Right lobe of liver (tissue), 6 donors: ENCODE results near the gene BMP7. TPM values are rescaled to one million over a fixed set of nuclear protein-coding genes. Genes with fewer than 3 reads are reported as not detected.

Source experiments
- ATAC-seq, 4 donors: fragments of 200-7000 bp; cut with Tn5 transposase; one replicate each; pipeline ENCODE4 v1.9.1; 2020; ENCODE audit warnings: mild to moderate bottlenecking in 4 of 4, moderate library complexity in 4 of 4
- DNase-seq, 3 donors: peaks; one replicate each; pipeline ENCODE4 v3.0.0-alpha.2; 2020
- H3K27ac ChIP-seq, 3 donors: fragments of 200-600 bp; one replicate each; pipeline ENCODE4 v1.8.0; 2022
- H3K27me3 ChIP-seq, 2 donors: fragments of 200-600 bp; one replicate each; pipeline ENCODE4 v1.8.0; 2022
- H3K36me3 ChIP-seq, 4 donors: fragments of 200-600 bp; sonication (generic) in 1 of 4; one replicate each; pipeline versions ENCODE4 v1.5.1 to v1.8.0; 2017 to 2022; ENCODE audit warnings: control low read depth in 1 of 4
- H3K4me1 ChIP-seq, 4 donors: fragments of 200-600 bp; sonication (generic) in 1 of 4; one replicate each; pipeline versions ENCODE4 v1.5.1 to v1.8.0; 2017 to 2022; ENCODE audit warnings: control low read depth in 1 of 4
- H3K4me3 ChIP-seq, 3 donors: fragments of 200-600 bp; one replicate each; pipeline ENCODE4 v1.8.0; 2022
- H3K9me3 ChIP-seq, 4 donors: fragments of 200-600 bp; sonication (generic) in 1 of 4; one replicate each; pipeline versions ENCODE4 v1.5.1 to v1.8.0; 2017 to 2022; ENCODE audit warnings: control low read depth in 1 of 4
- POLR2A ChIP-seq: fragments of 450-650 bp; IDR thresholded peaks from one replicate; pipeline ENCODE4 v1.6.1; 2017; ENCODE audit warnings: antibody characterized with exemption, mild to moderate bottlenecking
- WGBS: methylation state at CpG from one replicate; pipeline ENCODE4 v1.1.6; 2018; ENCODE audit warnings: low coverage, low lambda C conversion rate; ENCODE audit not compliant: insufficient coverage; ENCODE audit errors: missing lambda C conversion rate; 5-methylcytosine and 5-hydroxymethylcytosine counted together
- intact Hi-C, 2 donors: fragments of 100-400 bp; cut with DNase I; formaldehyde crosslinking; loops; one replicate each; pipeline versions ENCODE4 v1.11.2 to v1.14.1; 2022
- total RNA-seq, 6 experiments: library from RNA; depleted of rRNA in 2 of 6; stranded (reverse); fragments of >200 nt in 2 of 6; fragmentation: NEBNext Ultra II Directional in 3 of 6; extraction: Animal tissue kit (Norgen Biotek cat#: 25700) in 3 of 6; gene quantifications; one replicate each; pipeline versions ENCODE4 v1.1.0 to v1.2.4, GENCODE V29; 2016 to 2023
- TF ChIP-seq, protein P1 (sequence below), 4 donors: fragments of 200-600 bp in 3 of 4; fragments of 450-650 bp in 1 of 4; IDR thresholded peaks; one replicate each; pipeline versions ENCODE4 v1.5.1 to v1.8.0; 2016 to 2022; ENCODE audit warnings: antibody characterized with exemption in 4 of 4, mild to moderate bottlenecking in 2 of 4
- donor health status: DM: no; HTN: yes; CAD: no.
- donor health status: DM: no; HTN: no; CAD: no.
- donor health status: DM: no; HTN: no; CAD: no.
- donor health status: DM: no; HTN: yes; CAD: no.
- donor health status: DM: no; HTN: yes; CAD: no.

The BMP7 gene
- total RNA-seq, 6 experiments from 2014 or later, result not detected

- peaks cover 0 to 13% (median 6%) of the 10 kb centered on the region in 4 donors for H3K4me1 ChIP-seq
- H3K27me3 ChIP-seq, result no peaks in the 10 kb centered on the region
- no peak overlapping the region for H3K4me3 ChIP-seq
- ATAC-seq (no peak), DNase-seq (no peak)
- 68% methylated on average over 2 of the region's 2 CpGs for WGBS
- H3K27ac ChIP-seq, result no peak overlapping the region
- TF ChIP-seq, protein P1, sequence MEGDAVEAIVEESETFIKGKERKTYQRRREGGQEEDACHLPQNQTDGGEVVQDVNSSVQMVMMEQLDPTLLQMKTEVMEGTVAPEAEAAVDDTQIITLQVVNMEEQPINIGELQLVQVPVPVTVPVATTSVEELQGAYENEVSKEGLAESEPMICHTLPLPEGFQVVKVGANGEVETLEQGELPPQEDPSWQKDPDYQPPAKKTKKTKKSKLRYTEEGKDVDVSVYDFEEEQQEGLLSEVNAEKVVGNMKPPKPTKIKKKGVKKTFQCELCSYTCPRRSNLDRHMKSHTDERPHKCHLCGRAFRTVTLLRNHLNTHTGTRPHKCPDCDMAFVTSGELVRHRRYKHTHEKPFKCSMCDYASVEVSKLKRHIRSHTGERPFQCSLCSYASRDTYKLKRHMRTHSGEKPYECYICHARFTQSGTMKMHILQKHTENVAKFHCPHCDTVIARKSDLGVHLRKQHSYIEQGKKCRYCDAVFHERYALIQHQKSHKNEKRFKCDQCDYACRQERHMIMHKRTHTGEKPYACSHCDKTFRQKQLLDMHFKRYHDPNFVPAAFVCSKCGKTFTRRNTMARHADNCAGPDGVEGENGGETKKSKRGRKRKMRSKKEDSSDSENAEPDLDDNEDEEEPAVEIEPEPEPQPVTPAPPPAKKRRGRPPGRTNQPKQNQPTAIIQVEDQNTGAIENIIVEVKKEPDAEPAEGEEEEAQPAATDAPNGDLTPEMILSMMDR (IDR thresholded peaks at IDR 0.05), result no peak
- no peak for TF ChIP-seq POLR2A
- H3K36me3 ChIP-seq, result no peaks in the 10 kb centered on the region
- intact Hi-C loops, result no loop called here
- H3K9me3 ChIP-seq, result no peaks in the 10 kb centered on the region
Observed at GRCh38 chr20:57211406-57211805, 55.0 kb downstream of the BMP7 start.

DNA sequence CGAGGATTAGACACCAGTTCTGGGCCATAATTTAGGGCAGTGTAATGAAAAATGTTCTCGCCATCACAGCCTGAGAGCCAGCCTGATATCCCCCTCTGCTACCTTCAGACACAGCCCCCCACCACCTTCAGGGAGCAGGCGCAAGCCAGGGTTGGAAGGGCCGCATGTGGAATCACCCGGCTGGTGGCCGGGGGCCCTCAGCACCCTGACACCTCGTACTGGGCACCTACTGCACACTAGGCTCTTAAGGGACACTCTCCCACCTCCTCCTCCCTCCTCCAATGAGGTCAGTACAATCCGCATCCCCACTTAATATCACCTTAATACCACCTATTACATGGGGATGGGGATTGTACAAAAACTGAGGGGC lies 55.5 kb downstream of the BMP7 start:
- no peaks in the 10 kb centered on the region for H3K27me3 ChIP-seq
- no peak overlapping the region for H3K4me3 ChIP-seq
- ATAC-seq, result no peak
- no peak for DNase-seq
- intact Hi-C loops, result no loop called here
- no peaks in the 10 kb centered on the region for H3K36me3 ChIP-seq
- no peak for TF ChIP-seq POLR2A
- TF ChIP-seq, protein P1 (IDR thresholded peaks at IDR 0.05), result no peak
- H3K9me3 ChIP-seq, result no peaks in the 10 kb centered on the region
- no peak overlapping the region for H3K27ac ChIP-seq
- WGBS, result 92% methylated on average over 2 of the region's 8 CpGs
- H3K4me1 ChIP-seq, result peaks cover 0 to 13% (median 6%) of the 10 kb centered on the region in 4 donors

DNA sequence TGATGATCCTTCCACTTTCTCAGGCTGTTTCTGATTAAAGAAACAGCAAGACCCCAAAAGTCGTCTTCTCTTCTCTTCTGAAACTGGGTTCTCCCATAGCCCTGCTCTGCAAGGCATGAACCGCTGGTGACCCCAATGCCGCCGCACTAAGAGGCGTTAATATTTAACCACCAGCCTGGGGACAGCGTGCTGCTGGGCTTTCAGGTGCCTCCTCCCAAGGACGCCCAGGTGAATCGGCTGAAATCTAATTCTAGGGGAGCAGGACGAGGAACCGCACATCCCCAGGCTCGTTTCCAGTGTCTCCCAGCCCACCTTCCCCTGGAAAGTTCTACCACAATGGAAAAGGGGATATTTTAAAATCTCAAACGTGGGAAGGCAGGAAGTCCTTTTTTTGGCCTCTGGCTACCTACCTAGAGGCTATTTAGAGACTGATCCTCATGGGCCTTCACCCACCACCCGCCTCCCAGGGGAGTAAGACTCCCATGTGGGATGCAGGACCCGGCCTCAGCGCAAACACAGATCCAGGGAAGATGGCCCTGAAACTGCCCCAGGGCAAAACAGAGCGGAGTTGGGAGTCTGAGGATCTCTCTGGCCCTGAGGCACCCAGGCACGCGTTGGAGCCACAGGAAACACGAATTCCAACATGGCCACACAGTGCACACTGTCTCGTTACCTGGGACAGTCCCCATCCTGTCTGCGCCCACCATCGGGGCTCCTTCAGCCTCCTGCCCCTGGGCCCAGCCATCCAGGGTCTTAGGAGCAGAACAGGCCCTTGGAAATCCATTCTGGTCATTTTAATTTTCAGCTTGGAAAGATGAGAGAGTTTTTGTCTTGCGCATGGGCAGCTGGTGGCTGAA lies 56.2 kb downstream of the BMP7 start:
- TF ChIP-seq, protein P1 (IDR thresholded peaks at IDR 0.05), result no peak
- TF ChIP-seq POLR2A, result no peak
- DNase-seq, result peak; percentile 55 to 80 (median 76)
- H3K4me1 ChIP-seq, result peaks cover 0 to 13% (median 6%) of the 10 kb centered on the region in 4 donors
- no peaks in the 10 kb centered on the region for H3K36me3 ChIP-seq
- no peak overlapping the region for H3K27ac ChIP-seq
- ATAC-seq, result peak; percentile 95 to 99 (median 96)
- intact Hi-C loops, result no loop called here
- H3K4me3 ChIP-seq, result no peak overlapping the region
- WGBS, result 35% methylated on average over 14 of the region's 23 CpGs
- no peaks in the 10 kb centered on the region for H3K9me3 ChIP-seq
- H3K27me3 ChIP-seq, result no peaks in the 10 kb centered on the region

DNA sequence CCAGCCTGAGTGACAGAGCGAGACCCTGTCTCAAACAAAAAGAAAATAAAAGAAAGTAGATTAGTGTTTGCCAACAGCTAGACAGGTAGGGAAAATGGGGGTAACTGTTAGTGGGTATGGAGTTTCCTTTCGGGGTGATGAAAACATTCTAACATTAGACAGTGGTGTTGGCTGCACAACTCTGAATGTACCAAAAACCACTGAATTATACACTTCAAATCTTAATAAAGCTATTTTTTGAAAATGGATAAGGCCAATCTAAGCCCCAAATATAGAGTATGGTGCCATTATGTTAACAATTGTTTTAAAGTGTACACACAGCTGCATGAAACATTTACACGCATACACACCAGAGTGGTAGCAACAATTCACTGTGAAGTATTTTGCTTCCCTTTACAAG lies 57.0 kb downstream of the BMP7 start:
- ATAC-seq (peak in 1 of 4 donors; percentile 16), DNase-seq (no peak)
- TF ChIP-seq, protein P1 (IDR thresholded peaks at IDR 0.05), result no peak
- no peak for TF ChIP-seq POLR2A
- Histone ChIP-seq H3K9me3 (no peaks in the 10 kb centered on the region), H3K4me1 (peaks cover 0 to 13% (median 6%) of the 10 kb centered on the region in 4 donors), H3K27me3 (no peaks in the 10 kb centered on the region), H3K4me3 (no peak overlapping the region), H3K36me3 (no peaks in the 10 kb centered on the region), H3K27ac (no peak overlapping the region)
- intact Hi-C loops, result no loop called here
- WGBS, result 86% methylated on average over 3 of the region's 3 CpGs
